C4-2B (cell line): ENCODE results near the gene DISP1.

Source experiments
- H3K27ac ChIP-seq: fragments of 450-650 bp; 2 replicates; pipeline ENCODE4 v1.5.1; 2017
- ZFX ChIP-seq: fragments of 450-650 bp; IDR thresholded peaks from 2 replicates; pipeline ENCODE4 v1.6.1; 2017
- TF ChIP-seq, protein P1 (sequence below): fragments of 450-650 bp; conservative IDR thresholded peaks from 2 replicates; pipeline ENCODE4 v1.5.1; 2017; ENCODE audit warnings: mild to moderate bottlenecking

Gene DISP1

GRCh38 chr1:222777463-222777862 lies 37.4 kb upstream of the DISP1 start:
- TF ChIP-seq, protein P1, sequence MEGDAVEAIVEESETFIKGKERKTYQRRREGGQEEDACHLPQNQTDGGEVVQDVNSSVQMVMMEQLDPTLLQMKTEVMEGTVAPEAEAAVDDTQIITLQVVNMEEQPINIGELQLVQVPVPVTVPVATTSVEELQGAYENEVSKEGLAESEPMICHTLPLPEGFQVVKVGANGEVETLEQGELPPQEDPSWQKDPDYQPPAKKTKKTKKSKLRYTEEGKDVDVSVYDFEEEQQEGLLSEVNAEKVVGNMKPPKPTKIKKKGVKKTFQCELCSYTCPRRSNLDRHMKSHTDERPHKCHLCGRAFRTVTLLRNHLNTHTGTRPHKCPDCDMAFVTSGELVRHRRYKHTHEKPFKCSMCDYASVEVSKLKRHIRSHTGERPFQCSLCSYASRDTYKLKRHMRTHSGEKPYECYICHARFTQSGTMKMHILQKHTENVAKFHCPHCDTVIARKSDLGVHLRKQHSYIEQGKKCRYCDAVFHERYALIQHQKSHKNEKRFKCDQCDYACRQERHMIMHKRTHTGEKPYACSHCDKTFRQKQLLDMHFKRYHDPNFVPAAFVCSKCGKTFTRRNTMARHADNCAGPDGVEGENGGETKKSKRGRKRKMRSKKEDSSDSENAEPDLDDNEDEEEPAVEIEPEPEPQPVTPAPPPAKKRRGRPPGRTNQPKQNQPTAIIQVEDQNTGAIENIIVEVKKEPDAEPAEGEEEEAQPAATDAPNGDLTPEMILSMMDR = no peak
- TF ChIP-seq ZFX = no peak
- no peak overlapping the region for H3K27ac ChIP-seq

DNA sequence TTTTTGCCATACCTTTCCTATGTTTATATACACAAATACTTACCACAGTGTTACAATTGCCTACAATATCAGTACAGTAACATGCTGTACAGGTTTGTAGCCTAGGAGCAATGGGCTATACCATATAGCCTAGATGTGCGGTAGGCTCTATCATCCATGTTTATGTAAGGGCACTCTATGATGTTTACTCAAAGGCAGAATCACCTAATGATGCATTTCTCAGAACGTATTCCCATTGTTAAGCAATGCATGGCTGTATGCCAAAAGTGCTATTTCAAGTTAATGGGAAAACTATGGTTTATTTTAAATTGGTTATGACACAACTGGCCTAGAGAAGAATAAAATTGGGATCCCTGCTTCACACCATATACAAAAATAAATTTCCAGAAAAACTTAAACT lies 36.9 kb upstream of the DISP1 start:
- no peak overlapping the region for H3K27ac ChIP-seq
- no peak for TF ChIP-seq ZFX
- TF ChIP-seq, protein P1 = no peak

DNA sequence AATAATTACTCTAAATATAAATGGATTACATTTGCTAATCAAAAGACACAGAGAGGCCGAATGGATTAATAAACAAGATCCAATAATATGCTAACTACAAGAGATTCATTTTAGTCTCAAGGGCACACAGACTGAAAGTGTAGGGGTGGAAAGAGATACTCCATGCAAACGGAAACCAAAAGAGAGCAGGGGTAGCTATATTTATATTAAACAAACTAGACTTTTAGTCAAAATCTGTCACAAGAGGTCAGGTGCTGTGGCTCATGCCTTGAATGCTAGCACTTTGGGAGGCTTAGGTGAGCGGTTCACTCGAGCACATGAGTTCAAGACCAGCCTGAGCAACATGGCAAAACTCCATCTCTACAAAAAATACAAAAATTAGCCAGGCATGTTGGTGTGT lies 33.6 kb upstream of the DISP1 start:
- no peak for TF ChIP-seq ZFX
- TF ChIP-seq, protein P1 = no peak

GRCh38 chr1:222783051-222783450 lies 31.8 kb upstream of the DISP1 start:
- H3K27ac ChIP-seq = no peak overlapping the region
- TF ChIP-seq, protein P1 = no peak
- no peak for TF ChIP-seq ZFX

More for the DNA sequence above, 33.6 kb upstream of the DISP1 start:
- H3K27ac ChIP-seq = no peak overlapping the region

- TF ChIP-seq, protein P1 = no peak
- no peak for TF ChIP-seq ZFX
Observed at GRCh38 chr1:222784371-222784770, 30.5 kb upstream of the DISP1 start.

GRCh38 chr1:222784916-222785315 lies 29.9 kb upstream of the DISP1 start:
- no peak for TF ChIP-seq ZFX
- TF ChIP-seq, protein P1 = no peak
- no peak overlapping the region for H3K27ac ChIP-seq

More at GRCh38 chr1:222784371-222784770, 30.5 kb upstream of the DISP1 start:
- H3K27ac ChIP-seq = no peak overlapping the region

DNA sequence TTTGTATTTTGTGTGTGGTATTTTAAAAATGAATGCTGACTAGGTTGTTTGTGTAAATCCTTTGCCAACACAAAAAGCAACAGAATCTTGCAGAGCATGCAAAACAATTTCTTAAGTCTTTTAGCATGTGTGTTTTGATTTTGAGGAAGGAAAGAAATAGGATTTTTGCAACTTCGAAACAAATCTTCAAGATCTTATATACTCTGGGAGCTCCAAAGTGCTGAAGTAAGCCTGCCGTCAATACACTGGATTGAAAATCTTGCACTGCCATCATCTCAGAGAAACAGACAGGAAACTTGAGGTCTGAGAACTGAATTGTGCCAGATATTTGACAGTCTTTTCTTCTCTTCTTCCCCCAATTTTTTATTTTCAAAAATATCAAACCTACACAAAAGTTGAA lies 29.3 kb upstream of the DISP1 start:
- no peak overlapping the region for H3K27ac ChIP-seq
- TF ChIP-seq ZFX = no peak
- TF ChIP-seq, protein P1 = no peak
